Esophagus muscularis mucosa (tissue), 3 donors: ENCODE results near the gene C8G.

Experiments used
- CTCF ChIP-seq, 3 experiments: fragments of 200-600 bp in 2 of 3; fragments of 450-650 bp in 1 of 3; sonication (generic) in 2 of 3; IDR thresholded peaks; one replicate each; pipeline ENCODE4 v1.5.1; 2017 to 2019; ENCODE audit warnings: antibody characterized with exemption in 3 of 3, mild to moderate bottlenecking in 2 of 3, moderate library complexity in 1 of 3
- POLR2A ChIP-seq: fragments of 450-650 bp; IDR thresholded peaks from one replicate; pipeline ENCODE4 v1.6.1; 2017; ENCODE audit warnings: antibody characterized with exemption, moderate library complexity, mild to moderate bottlenecking, low read depth
- POLR2AphosphoS5 ChIP-seq, 2 donors: sonication (generic); formaldehyde crosslinking; IDR thresholded peaks; one replicate each; pipeline ENCODE4 v1.6.1; 2017; ENCODE audit warnings: antibody characterized with exemption in 2 of 2

- TF ChIP-seq POLR2A: no peak
- TF ChIP-seq CTCF (IDR thresholded peaks at IDR 0.05): no peak
- TF ChIP-seq POLR2AphosphoS5 (IDR thresholded peaks at IDR 0.05): no peak
Measured at GRCh38 chr9:136899196-136899595, 45.8 kb upstream of the C8G start.
